Muscle of leg (tissue), 11 donors: Measurements from ENCODE around the gene TNNC2. TPM values are rescaled to one million over a fixed set of nuclear protein-coding genes. Genes with fewer than 3 reads are reported as not detected.

Experiments
- DNase-seq: peaks from one replicate; pipeline ENCODE4 v3.0.0; 2013
- H3K27ac ChIP-seq: one replicate; pipeline ENCODE4 v1.5.1; 2013; ENCODE audit warnings: mild to moderate bottlenecking, low read length, control low read depth
- H3K27me3 ChIP-seq: one replicate; pipeline ENCODE4 v1.6.1; 2013; ENCODE audit warnings: low read length; ENCODE audit not compliant: control insufficient read depth, insufficient read depth
- H3K36me3 ChIP-seq: one replicate; pipeline ENCODE4 v1.6.1; 2013; ENCODE audit warnings: low read length; ENCODE audit not compliant: control insufficient read depth, insufficient read depth
- H3K4me1 ChIP-seq: one replicate; pipeline ENCODE4 v1.6.1; 2013; ENCODE audit warnings: low read length; ENCODE audit not compliant: control insufficient read depth, insufficient read depth
- H3K4me3 ChIP-seq: one replicate; pipeline ENCODE4 v1.5.1; 2013; ENCODE audit warnings: low read length, control low read depth
- H3K9me3 ChIP-seq: replicated peaks from 2 replicates; pipeline ENCODE4 v1.6.1; 2013; ENCODE audit warnings: low read depth, low read length; ENCODE audit not compliant: control insufficient read depth
- WGBS: methylation state at CpG from one replicate; pipeline ENCODE4 v1.1.5; 2013; ENCODE audit warnings: missing lambda C conversion rate; ENCODE audit not compliant: insufficient coverage; 5-methylcytosine and 5-hydroxymethylcytosine counted together
- polyA plus RNA-seq, 8 donors: library from polyadenylated mRNA; unstranded; fragments of 120-200 nt; gene quantifications; one replicate each; pipeline versions ENCODE4 v1.2.1 to v1.2.3, GENCODE V29; 2013; ENCODE audit warnings: inconsistent platforms in 1 of 8, low replicate concordance in 1 of 8; ENCODE audit not compliant: insufficient read length in 8 of 8, insufficient read depth in 1 of 8
- total RNA-seq: library from RNA; stranded (reverse); fragments of 120-200 nt; gene quantifications from one replicate; pipeline ENCODE4 v1.2.4, GENCODE V29; 2013

TNNC2 gene
- total and polyA plus RNA-seq, 9 donors, result 3,151 to 8,511 (median 6,530) TPM

- Histone ChIP-seq H3K27me3 (no peaks in the 10 kb centered on the region), H3K4me3 (no peak overlapping the region), H3K9me3 (no peaks in the 10 kb centered on the region), H3K4me1 (peaks cover 10% of the 10 kb centered on the region), H3K27ac (no peak overlapping the region), H3K36me3 (peaks cover 3% of the 10 kb centered on the region)
- no peak for DNase-seq
- no CpG with 5 or more reads among the region's 3 CpGs for WGBS
Observed at GRCh38 chr20:45788351-45788750, 38.8 kb downstream of the TNNC2 start.

DNA sequence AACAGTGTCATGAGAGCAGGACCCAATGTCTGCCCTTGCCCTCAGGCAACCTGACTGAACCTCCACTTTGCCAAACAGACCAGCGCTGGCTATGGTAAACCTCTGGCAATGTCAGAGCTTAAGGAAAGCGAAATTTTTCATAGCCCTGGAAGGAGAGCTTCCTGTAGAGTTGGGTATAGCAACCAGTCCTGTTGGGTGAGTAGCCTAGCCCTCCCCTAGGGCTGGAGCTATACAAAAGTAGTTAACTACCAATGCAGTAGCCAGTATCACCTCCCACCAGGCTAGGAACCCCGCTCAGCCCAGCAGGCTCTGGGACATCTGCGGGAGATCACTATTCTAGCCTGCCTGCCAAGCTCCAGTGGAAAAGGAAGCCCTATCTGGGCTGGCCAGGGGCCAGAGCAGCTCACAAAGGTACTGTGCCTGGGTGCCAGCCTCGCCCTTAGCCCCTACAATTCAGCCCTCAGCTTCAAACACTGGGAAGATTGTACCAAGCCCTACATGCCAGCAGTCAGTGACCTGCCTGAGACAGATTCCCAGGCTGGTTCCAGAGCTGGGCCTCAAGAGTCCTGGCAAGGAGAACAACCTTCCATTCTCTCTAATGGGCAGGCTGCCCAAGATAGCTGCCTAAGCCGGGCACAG, 43.3 kb downstream of the TNNC2 start:
- no peaks in the 10 kb centered on the region for H3K36me3 ChIP-seq
- no peaks in the 10 kb centered on the region for H3K27me3 ChIP-seq
- no peak overlapping the region for H3K4me3 ChIP-seq
- H3K9me3 ChIP-seq, result no peaks in the 10 kb centered on the region
- no peak overlapping the region for H3K27ac ChIP-seq
- peaks cover 5% of the 10 kb centered on the region for H3K4me1 ChIP-seq
- no peak for DNase-seq
- WGBS, result 41% methylated on average over 4 of the region's 6 CpGs

DNA sequence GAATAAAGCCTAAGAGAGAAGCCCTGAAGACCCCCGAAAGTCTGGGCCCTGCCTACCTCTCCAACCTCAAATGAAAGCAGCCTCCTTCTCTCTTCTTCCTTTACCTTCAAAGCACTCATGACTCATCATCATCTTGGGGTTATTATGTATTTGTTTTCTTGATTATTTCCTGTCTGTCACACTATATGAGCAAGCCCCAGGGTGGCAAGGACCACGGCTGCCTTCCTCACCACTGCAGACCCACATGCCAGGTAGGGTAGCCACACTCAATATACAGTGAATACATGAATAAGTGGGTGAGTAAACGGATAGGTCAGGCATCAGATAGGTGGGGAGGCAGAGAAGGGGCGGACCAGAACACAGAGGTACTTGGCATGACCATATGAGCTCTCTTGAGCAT, 44.2 kb downstream of the TNNC2 start:
- Histone ChIP-seq H3K9me3 (no peaks in the 10 kb centered on the region), H3K36me3 (no peaks in the 10 kb centered on the region), H3K4me1 (peaks cover 7% of the 10 kb centered on the region), H3K27me3 (no peaks in the 10 kb centered on the region), H3K4me3 (no peak overlapping the region), H3K27ac (no peak overlapping the region)
- DNase-seq, result no peak
- 100% methylated on average over 1 of the region's 4 CpGs for WGBS

GRCh38 chr20:45781391-45781931, 45.7 kb downstream of the TNNC2 start:
- H3K4me3 ChIP-seq, result no peak overlapping the region
- no peaks in the 10 kb centered on the region for H3K27me3 ChIP-seq
- peaks cover 7% of the 10 kb centered on the region for H3K4me1 ChIP-seq
- no peaks in the 10 kb centered on the region for H3K9me3 ChIP-seq
- 83% methylated on average over 1 of the region's 4 CpGs for WGBS
- no peak for DNase-seq
- H3K36me3 ChIP-seq, result no peaks in the 10 kb centered on the region
- no peak overlapping the region for H3K27ac ChIP-seq

GRCh38 chr20:45780159-45780558, 47.0 kb downstream of the TNNC2 start:
- WGBS, result 91% methylated on average over 3 of the region's 4 CpGs
- peaks cover 4% of the 10 kb centered on the region for H3K27me3 ChIP-seq
- peaks cover 7% of the 10 kb centered on the region for H3K4me1 ChIP-seq
- no peaks in the 10 kb centered on the region for H3K36me3 ChIP-seq
- no peaks in the 10 kb centered on the region for H3K9me3 ChIP-seq
- no peak for DNase-seq
- peak overlapping the region; percentile 90 for H3K27ac ChIP-seq
- H3K4me3 ChIP-seq, result no peak overlapping the region

DNA sequence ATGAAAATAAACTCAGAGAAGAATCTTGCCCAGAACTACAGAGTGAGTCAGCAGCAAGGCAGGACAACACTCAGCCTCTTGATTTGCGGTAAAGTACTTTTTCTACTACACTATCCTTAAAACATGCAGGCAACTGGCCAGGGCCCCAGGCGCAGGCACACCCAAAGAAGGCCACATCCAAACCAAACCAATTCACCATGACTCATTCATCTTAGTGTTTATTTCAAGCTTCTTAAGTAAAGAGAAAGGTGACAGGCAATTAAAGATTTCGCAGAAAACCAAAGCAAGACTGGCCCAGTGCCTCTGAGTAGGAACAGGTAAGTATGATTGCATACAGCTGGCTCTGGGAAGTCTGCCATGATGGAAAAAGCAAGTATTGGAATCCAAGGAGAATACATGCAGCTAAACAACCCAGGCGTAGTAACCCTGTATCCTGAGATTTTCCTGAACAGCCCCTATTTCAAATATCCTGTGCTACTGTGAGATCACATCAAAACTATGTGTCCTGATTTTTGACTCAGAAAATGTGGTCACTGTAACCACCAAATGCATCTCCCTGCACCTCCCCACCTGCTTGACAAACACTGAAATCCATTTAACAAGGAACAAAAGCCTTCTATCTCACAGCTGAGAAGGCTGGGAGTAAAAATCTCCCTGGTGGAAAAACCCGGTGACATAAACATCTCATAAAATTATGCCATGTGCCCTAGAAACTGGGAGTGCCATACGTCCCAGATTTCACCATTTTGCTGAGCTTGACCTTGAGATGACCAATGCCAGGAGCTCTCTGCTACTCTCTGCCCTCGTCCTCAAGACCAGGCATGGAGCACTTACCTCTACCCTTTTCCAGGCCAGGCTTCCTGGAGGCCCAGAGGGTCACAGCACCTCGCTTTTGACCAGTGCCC, 47.8 kb downstream of the TNNC2 start:
- Histone ChIP-seq H3K36me3 (no peaks in the 10 kb centered on the region), H3K4me3 (no peak overlapping the region), H3K27ac (peak overlapping the region; percentile 90), H3K27me3 (peaks cover 4% of the 10 kb centered on the region), H3K4me1 (peaks cover 7% of the 10 kb centered on the region), H3K9me3 (no peaks in the 10 kb centered on the region)
- peak; percentile 96 for DNase-seq
- 53% methylated on average over 6 of the region's 8 CpGs for WGBS

GRCh38 chr20:45776931-45777330, 50.2 kb downstream of the TNNC2 start:
- Histone ChIP-seq H3K9me3 (no peaks in the 10 kb centered on the region), H3K4me1 (peaks cover 7% of the 10 kb centered on the region), H3K4me3 (no peak overlapping the region), H3K27me3 (peaks cover 4% of the 10 kb centered on the region), H3K36me3 (no peaks in the 10 kb centered on the region), H3K27ac (no peak overlapping the region)
- no peak for DNase-seq
- WGBS, result no CpG with 5 or more reads among the region's 7 CpGs

DNA sequence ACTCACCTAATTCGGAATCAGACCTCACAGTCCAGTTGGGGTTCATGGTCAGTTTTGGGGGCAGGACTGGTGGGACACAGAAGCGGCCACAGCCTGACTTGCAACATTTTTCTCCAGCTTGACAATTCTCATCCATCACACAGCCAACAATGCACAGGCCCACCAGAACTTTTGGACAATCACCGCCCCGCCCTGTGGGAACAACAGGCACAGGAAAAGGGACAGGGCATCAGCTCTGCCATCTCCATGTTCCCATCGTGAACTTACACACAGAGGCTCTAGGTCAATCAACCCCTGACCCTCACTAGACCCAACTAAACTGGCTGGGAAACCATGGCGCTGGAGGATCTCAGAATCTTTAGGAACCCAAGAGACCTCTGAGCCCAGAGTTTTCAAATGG, 51.7 kb downstream of the TNNC2 start:
- no peak for DNase-seq
- peaks cover 4% of the 10 kb centered on the region for H3K27me3 ChIP-seq
- H3K4me1 ChIP-seq, result peaks cover 12% of the 10 kb centered on the region
- 87% methylated on average over 3 of the region's 6 CpGs for WGBS
- no peak overlapping the region for H3K27ac ChIP-seq
- no peaks in the 10 kb centered on the region for H3K36me3 ChIP-seq
- H3K9me3 ChIP-seq, result no peaks in the 10 kb centered on the region
- no peak overlapping the region for H3K4me3 ChIP-seq

- WGBS, result no CpG with 5 or more reads among the region's 2 CpGs
- H3K27ac ChIP-seq, result no peak overlapping the region
- peaks cover 12% of the 10 kb centered on the region for H3K4me1 ChIP-seq
- no peak for DNase-seq
- peaks cover 4% of the 10 kb centered on the region for H3K27me3 ChIP-seq
- no peaks in the 10 kb centered on the region for H3K36me3 ChIP-seq
- no peaks in the 10 kb centered on the region for H3K9me3 ChIP-seq
- no peak overlapping the region for H3K4me3 ChIP-seq
Observed at GRCh38 chr20:45774945-45775344, 52.2 kb downstream of the TNNC2 start.
